Measurements from ENCODE around the gene HOXA3. TPM values are rescaled to one million over a fixed set of nuclear protein-coding genes. Genes with fewer than 3 reads are reported as not detected.
A peak's percentile ranks its signal among the peaks of the same experiment; 100 is the strongest.

Gene HOXA3
- total and polyA plus RNA-seq, 2 of the 13 experiments (the other 11 are each of a cell fraction or from before 2014, with no cell fraction given), result 2.9 to 4.6 TPM

DNA sequence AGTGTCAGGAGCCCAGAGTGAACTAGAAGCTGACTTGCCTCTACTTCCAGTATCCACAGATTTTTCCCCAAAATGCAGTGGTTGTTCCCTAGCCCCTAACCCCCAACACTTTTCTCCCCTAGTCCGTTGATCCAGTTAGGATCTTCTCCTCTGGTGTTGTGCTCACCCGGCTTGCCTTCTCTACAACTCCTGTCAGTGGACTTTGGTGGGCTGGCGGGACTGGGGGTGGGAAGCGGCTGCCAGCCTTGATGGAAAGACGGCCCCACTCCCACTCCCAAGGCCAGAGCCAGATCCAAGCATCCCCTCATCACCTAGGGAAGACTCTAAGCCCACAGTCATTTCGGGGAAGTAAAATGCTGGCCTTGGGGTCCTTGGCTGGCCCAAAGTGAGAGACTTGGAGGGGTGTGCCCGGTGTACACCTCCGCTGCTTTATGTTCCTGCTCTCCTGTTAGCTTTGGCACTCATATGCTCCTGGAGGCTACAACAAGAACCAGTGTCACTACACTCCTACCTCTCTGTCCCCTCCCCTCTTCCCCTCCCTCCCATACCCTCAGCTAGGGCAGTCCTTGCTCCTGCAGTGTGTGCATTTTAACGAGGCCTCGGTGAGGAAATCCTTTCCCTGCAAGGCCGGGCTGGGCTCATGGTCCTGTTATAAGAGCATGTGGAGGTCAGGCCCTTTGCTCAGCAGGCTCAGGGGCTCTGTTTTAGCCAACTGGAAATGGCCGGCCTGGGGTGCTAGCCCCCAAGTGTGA is 22.7 kb upstream of the HOXA3 start:
- Histone ChIP-seq H3K4me3 (replicated peaks in 1 of 3; ENCODE audit: insufficient read depth in 1 of 3, low read depth in 2 of 3, low read length in 3 of 3) (no peak overlapping the region), H3K4me1 (ENCODE audit: insufficient read depth, low read length) (peaks cover 29% of the 10 kb centered on the region), H3K27me3 (ENCODE audit: control insufficient read depth in 1 of 2, insufficient read depth in 2 of 2, low read length in 2 of 2) (peaks cover 0 to 74% of the 10 kb centered on the region in 2 experiments), H3K9ac (ENCODE audit: insufficient read depth, low read depth, low read length) (no peak overlapping the region), H3K9me3 (ENCODE audit: low read length) (no peaks in the 10 kb centered on the region), H4K20me1 (ENCODE audit: insufficient read depth, low read length) (no peaks in the 10 kb centered on the region), H3K4me2 (ENCODE audit: low read depth, low read length) (no peak overlapping the region), H3K79me2 (ENCODE audit: insufficient read depth, low read length) (no peaks in the 10 kb centered on the region), H3K36me3 (replicated peaks in 1 of 2; ENCODE audit: control insufficient read depth in 1 of 2, insufficient read depth in 2 of 2, low read length in 2 of 2) (no peaks in the 10 kb centered on the region), H2AFZ (ENCODE audit: low read length) (no peak overlapping the region), H3K27ac (ENCODE audit: extremely low read length, insufficient read depth, low read length) (no peak overlapping the region)
- ChIA-PET POLR2A (no interaction called here), CTCF (ENCODE audit: low intra/inter-chr PET ratio, low total read pairs) (no interaction called here)
- no peak for DNase-seq (ENCODE audit: low spot score)
- ATAC-seq, result peak; percentile 9; the same call in 1 of the 3 replicates
- 52% methylated on average over 11 of the region's 12 CpGs for WGBS (ENCODE audit: low lambda C conversion rate)
- intact Hi-C loops (cut with micrococcal nuclease; ENCODE audit: unreplicated experiment) (no loop called here), in situ Hi-C loops (cut with HindIII; ENCODE audit: extremely low pct_ligation_motif_present, low pct_unique_long_range_greater_than_20kb) (loop anchor here (25.0 kb wide), 1 partner anchor 1088 kb away; no protein-coding TSS in a partner anchor)
- no TSS peak for BruUV-seq (replicated peaks)
- no peak for FAIRE-seq
- TF ChIP-seq ATF4 (CRISPR knock-in tag; IDR thresholded peaks at IDR 0.05) (no peak), SSRP1 (CRISPR knock-in tag; IDR thresholded peaks at IDR 0.05) (no peak), ZNF276 (CRISPR knock-in tag; IDR thresholded peaks at IDR 0.05; ENCODE audit: low read depth) (no peak), ZNF773 (CRISPR knock-in tag; IDR thresholded peaks at IDR 0.05; ENCODE audit: borderline replicate concordance) (no peak), TCF7 (IDR thresholded peaks at IDR 0.05; ENCODE audit: low read depth) (no peak), ZNF33A (CRISPR knock-in tag; IDR thresholded peaks at IDR 0.05; ENCODE audit: borderline replicate concordance) (no peak), SMC3 (IDR thresholded peaks at IDR 0.05; ENCODE audit: low read length) (no peak), AKNA (CRISPR knock-in tag; IDR thresholded peaks at IDR 0.05; ENCODE audit: borderline replicate concordance) (no peak)
- TF ChIP-seq, protein P1, sequence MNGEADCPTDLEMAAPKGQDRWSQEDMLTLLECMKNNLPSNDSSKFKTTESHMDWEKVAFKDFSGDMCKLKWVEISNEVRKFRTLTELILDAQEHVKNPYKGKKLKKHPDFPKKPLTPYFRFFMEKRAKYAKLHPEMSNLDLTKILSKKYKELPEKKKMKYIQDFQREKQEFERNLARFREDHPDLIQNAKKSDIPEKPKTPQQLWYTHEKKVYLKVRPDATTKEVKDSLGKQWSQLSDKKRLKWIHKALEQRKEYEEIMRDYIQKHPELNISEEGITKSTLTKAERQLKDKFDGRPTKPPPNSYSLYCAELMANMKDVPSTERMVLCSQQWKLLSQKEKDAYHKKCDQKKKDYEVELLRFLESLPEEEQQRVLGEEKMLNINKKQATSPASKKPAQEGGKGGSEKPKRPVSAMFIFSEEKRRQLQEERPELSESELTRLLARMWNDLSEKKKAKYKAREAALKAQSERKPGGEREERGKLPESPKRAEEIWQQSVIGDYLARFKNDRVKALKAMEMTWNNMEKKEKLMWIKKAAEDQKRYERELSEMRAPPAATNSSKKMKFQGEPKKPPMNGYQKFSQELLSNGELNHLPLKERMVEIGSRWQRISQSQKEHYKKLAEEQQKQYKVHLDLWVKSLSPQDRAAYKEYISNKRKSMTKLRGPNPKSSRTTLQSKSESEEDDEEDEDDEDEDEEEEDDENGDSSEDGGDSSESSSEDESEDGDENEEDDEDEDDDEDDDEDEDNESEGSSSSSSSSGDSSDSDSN (CRISPR knock-in tag; IDR thresholded peaks at IDR 0.05), result no peak

Measured in HepG2 (cell line).